ENCODE data around the gene RAB6B. TPM values are rescaled to one million over a fixed set of nuclear protein-coding genes. Genes with fewer than 3 reads are reported as not detected.

Gene RAB6B
- 0.27 TPM for total RNA-seq

DNA sequence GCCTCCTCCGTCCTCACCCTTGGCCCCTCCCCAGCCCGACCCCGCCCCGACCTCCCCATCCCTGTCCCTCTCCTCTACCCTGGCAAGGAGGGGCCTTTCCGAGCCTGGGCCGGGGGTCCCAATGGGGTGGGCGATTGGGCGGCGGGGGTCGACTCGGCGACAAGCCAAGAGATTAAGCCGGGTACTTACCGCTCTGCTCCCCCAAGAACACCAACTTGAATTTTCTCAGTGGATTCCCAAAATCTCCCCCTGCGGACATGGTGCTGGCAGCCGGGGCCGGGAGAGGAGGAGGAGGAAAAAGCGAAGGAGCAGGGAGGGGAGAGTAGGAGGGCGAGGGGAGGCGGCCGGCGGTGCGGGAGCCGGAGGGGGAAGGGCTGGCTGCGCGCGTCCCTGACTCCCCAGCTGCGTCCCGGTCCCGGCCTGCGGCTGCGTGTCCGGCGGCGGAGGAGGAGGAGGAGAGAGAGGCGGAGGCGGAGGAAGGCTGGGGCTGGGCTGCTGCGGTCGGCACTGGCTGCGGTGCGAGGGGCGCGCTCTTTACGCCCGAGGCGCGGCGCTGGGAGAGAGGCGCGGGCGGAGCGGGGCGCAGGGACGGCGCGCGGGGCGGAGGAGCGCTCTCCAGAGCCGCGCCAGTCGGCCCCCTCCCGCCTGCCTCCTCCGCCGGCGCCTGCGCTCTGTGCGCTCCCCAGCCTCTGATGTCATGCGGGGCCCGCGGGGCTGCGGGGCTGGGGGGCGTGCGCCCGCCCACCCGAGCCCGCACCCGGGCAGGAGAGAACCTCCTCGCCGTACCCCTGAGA lies at the start of gene RAB6B:
Gene RAB6B, minus strand, starts transcription at position 675 of the 794 bp plus-strand sequence. Its CDS starts 416 bp downstream, at position 259.
- peak in 2 of 3 donors; percentile 50 to 72 for DNase-seq (ENCODE audit: low read depth in 2 of 3, low spot score in 2 of 3)

DNA sequence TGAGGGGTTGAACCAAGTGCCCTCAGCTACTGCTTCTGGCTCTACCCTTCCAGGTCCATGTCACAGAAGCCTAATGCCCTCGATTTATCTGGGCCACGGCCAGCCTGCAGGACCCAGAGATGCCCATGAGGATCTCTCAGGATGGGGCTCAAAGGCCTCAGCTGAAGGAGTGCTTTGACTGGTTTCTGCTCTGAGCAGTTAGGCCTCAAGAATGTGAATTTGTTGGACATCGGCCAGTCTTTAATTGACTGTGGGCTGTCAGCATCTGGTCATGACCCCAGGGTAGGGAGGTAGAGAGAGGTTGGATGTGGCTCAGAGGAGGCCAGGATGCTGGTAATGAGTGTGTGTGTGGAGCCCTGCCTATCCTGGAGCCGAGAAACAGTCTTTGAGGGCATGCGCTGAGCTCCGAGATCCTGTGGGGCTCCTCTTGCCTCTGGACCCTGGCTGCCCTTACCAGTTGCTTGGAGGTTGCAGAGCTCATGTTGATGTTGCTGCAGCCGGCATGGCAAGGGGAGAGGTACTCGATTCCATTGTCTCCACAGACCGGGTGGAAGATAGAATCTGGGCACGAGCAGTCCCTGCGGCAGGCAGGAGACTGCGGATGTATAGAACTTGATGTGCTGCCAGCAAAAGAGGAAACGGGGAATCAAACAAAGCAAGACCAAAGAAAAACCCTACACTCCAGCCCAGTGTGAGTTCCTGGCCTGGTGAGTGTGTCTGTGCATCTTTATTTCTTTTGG lies 49.1 kb upstream of the RAB6B start:
- DNase-seq (ENCODE audit: low read depth in 2 of 3, low spot score in 2 of 3): peak in 2 of 3 donors; percentile 29 to 61

DNA sequence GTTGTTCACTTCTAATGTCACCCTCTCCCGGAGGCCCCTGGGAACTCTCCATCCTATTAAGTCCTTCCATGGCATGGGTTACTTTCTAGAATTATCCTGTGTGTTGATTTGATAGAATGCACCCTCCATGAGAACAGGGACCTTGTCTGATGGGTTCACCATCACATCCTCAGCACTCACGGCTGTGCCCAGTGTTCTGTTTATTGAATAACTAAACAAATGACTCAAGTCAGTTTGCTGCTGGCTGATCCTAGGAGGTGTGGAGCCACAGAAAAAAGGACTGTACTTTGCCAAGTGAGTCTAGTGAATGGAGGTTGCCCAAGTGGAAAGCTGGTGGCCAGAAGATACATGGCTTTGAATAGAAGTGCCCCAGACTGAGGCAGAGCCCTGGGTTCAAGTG lies 48.5 kb upstream of the RAB6B start:
- DNase-seq (ENCODE audit: low read depth in 2 of 3, low spot score in 2 of 3): no peak

DNA sequence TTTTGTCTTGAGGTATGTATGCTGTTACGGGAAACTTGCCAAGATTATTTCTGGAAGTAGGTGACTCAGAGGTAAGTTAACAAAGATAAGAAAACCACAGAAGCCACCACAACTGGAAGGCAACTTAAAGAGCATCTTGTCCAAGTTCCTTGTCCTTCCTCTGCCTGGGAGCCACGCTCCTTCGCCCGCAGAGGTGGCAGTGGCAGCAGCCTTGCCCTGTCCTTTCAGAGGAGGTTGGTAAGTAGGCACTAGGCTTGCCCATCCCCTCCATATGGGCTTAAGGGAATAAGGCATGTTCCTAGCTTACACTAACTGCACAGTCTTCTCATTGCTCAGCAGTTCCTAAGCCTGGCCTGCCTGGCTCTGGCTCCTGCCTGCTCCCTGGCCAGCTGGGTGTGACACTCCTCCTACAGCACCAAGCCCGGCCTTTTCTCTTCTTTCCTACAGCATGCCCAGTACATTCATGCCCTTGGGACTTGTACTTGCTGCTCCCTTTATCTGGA lies 48.0 kb upstream of the RAB6B start:
- DNase-seq (ENCODE audit: low read depth in 2 of 3, low spot score in 2 of 3): peak in 2 of 3 donors; percentile 85 to 94

DNA sequence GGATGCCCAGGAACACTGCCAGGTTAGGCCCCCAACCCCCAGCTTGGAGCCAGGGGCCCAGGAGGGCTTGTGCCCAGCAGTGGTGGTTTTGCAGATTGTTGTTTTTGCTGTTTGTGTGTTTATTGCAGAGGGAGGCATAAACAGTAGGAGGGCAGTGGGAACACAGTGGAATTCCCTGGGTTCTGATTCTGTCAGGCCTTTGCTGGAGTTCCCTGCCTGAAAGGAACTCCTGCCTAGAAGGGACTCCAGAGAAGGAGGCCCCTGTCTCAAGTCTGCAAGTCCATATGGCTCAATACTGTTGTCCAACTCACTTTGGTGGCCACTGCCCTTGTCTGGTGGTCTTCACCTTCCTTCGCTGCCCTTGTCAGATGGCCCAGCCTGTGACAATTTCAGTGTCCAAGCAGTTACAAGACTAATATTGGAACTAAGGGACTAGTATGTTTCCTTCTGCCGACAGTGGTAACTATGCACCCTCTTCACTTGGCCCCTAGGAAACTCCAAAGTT lies 47.4 kb upstream of the RAB6B start:
- DNase-seq (ENCODE audit: low read depth in 2 of 3, low spot score in 2 of 3): no peak

DNA sequence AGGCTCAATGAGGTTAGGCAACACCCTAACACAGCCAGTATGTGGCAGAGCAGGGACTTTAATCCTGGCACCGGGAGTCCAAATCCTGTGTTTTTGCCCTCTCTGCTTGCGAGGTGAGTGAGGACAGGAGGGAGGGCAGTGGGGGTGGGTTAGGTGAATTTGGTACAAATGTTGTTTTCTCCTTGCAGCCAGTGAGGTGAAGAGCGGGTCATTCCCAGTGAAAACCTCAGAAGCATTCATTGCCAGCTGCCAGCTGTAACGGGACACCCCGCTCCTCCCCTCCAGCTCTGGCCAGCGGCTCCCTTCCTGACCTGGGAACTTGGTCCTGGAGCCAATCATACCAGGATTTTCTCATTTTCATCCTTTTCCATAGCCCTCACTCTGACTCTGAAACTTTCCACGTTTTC lies 45.7 kb upstream of the RAB6B start:
- DNase-seq (ENCODE audit: low read depth in 2 of 3, low spot score in 2 of 3): no peak

DNA sequence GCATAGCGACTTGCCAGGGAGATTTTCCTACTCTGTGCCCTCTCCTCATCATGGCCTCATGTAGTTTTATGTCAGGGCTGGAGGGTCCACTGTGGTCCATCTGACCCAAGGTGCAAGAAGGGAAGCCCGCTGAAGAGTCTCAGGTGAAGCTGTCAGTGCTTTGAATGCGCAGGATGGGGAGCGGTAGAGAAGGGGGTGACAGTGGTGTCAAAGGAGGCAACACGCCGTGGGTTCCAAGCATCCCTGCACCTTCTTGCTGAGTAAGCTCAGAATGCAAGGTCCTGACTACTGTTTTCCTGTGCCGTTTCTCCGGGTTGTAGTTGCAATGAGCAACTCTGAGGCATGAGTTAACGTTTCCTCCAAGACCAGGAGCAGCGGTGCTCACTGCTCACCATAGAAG lies 44.9 kb upstream of the RAB6B start:
- DNase-seq (ENCODE audit: low read depth in 2 of 3, low spot score in 2 of 3): no peak

DNA sequence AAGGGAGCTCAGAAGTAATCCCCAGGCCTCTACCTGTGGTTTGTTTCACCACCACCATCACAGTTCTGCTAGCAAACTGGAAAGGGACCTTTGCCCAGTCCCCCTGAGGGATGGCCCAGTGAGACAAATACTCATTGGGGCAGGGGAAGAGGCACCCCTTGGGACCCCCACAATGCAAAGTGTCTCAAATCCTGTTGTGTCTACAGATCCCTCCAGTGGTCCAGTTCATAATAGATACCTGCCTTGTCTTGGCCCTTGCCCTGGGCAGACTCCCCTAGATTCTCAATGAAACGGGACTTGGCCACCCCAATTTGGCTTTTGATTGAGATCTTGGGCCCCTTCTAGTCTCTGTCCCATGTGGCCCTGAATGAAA lies 43.8 kb upstream of the RAB6B start:
- no peak for DNase-seq (ENCODE audit: low read depth in 2 of 3, low spot score in 2 of 3)

DNA sequence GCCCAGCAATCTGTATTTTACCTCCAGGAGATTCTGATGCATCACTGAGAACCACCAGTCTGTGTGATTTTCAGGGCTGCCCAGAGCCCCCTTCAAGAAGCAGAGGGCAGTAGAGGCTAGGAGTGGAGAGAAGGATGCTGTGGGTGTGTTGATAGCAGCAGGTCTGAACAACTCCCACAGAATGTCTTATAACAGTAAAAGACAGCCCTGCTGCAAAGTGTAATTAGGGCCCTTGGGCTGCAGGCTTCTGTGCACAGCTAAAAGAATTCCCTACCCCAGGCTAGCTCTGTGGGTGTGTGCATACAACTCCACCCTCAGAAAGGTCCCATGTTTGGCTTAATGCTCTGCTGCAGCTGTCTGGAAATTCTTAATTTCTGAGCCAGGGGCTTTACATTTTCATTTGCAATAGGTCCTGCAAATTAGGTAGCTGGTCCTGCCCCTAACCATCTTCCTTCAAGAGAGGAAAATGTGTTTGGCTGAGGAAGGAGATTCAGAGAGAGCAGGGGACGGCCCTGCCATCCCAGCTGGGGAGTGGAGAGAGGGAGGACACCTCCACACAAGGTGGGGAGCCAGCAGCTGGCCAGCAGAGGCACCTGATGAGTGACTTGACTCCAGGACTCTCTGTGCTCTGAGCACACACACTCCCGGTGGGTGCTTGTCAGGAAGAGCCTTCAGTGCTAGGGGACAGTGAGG lies 43.2 kb upstream of the RAB6B start:
- no peak for DNase-seq (ENCODE audit: low read depth in 2 of 3, low spot score in 2 of 3)

DNA sequence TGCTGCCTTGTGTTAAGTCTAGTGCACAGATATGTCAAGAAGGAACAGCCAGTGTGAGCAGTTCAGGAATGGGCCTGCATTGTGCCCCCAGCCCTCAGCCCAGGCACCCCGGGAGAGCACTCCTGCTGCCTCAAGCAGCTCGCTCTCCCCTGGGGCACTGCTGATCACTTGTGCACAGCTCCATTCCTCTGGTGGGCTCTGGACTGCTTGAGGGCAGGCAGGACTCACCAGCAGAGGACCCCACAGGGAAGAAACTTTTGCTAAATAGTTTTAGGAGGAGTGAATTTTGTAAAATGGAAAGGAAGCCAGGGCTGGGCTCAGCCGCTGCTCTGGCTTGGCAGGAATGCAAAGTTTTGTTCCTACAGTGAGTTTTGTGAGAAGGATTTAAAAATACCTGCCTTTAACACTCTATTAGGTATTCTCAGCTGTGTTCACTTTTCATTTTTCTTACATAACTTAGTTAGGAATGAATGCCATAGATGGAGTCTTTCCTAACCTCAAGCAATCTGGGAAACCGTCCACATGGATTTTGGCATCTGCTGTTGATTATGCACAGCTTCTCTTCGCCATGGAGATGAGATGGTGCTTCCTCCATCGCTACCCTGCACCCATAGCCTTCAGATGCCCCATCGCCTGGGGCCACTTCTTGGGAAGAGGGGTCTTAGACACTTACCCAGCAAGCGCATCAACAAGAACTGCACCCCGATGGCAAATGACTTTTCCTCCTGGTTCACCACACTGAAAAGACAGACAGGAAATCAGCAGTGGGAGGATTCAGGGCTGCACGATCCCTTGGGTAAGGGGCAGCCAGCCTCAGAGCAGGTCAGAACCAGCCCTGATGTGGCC lies 42.3 kb upstream of the RAB6B start:
- no peak for DNase-seq (ENCODE audit: low read depth in 2 of 3, low spot score in 2 of 3)

DNA sequence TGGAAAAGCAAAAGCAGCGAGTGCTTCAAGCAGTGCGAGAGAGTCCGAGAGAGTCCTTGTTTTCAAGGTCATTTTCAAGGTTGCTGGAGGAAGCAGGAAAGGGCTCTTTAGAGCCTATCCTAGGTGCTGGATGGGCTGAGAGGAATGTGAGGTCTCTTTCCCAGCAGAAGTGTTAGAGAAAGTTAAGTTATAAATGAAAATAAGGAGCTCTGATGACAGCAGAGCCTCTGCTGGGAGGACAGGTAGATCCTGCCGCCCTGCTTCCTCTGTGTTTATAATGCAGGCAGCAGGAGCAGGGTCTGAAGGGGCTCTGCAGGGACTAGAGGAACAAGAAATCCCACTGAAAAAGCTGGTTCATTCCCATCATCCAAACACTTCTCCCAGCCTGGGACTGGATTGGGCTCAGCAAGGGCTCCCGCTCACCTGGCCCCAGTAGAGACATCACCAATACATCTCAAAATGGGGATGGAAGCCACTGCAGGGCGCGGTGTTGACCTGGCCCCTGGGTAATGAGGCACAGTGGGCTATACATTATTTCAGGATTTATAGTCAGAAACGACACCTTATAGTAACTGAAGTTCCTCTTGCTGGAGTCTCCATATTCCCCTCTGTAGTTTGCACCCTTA lies 41.5 kb upstream of the RAB6B start:
- no peak for DNase-seq (ENCODE audit: low read depth in 2 of 3, low spot score in 2 of 3)

DNA sequence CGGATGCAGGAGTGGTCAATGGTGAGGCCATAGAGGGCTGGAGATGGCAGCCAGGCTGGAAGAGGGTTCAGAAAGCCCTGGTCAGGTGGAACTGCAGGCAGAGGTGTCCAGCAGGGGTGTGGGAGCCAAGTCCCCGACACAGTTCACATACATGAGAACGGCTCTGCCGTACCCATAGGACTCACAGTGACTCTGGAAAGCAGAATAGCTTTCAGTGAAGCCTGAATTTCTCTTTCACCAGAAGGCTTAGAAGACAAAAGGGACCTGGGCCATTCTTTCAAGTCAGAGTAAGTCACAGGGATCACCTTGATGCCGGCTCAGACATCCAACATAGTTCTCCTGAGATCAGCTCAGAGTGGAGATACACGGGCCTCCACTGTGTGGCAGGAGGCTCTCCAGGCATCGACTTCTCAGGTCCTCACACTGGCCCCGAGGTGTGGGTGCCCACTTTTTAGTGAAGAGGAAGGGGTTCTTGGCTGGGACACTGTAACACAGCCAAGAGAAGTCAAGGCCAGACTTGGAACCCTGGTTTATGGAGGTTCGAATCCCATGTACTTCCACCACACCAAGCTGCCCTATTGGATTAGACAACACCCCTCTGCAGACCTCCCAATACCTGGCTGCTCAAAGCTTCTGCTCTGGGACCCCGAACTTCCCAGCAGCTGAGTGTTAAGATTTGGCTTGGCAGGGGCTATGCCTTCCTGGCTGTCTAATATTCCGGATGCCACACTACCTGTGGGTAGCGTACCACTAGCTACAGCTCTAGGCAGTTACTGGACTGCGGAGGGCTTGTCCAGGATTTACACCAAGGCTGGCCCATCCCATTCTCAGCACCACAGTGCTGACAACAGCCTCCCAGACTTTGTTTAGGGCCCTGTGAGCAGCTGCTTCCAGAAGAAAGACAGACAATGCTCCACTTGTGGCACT lies 40.4 kb upstream of the RAB6B start:
- DNase-seq (ENCODE audit: low read depth in 2 of 3, low spot score in 2 of 3): no peak

DNA sequence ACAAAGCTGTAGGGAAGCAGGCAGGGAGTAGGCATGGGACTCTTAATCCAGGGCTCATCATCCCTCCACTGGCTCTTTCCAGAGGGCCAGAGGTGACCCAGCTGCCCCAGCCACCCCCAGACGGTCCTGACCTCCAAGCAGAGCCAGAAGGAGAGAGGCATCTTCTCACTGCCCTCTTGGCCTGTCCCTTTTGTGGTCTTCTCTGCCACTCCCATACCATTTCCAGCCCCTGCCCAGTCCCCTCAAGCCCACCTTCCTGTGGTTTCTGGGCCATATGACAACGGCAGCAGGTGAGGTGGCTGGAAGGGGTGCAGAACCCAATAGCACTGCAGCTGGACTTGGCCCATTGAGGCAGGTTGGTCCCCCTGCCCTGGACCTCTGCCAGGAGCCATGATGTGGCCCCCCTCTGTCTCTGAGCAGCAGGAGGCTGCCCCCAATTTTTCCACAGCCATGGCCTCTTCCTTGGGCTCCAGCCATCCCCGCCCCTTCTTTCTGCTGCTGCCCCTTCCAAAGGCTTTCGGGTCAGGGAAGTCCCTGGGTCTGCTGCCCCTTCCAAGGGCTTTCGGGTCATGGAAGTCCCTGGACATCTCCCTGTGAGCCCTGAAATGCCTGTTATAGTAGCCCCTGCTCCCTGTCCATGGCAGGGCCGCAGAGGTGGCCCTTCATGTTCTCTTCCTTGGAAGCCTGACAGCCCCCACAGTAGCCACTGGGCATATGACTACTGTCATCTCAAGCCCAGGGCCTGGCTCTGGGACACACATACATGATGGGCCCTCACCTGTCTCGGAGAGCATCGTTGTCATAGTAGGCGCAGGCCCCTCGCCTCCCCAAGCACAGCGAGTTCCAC lies 39.5 kb upstream of the RAB6B start:
- no peak for DNase-seq (ENCODE audit: low read depth in 2 of 3, low spot score in 2 of 3)

DNA sequence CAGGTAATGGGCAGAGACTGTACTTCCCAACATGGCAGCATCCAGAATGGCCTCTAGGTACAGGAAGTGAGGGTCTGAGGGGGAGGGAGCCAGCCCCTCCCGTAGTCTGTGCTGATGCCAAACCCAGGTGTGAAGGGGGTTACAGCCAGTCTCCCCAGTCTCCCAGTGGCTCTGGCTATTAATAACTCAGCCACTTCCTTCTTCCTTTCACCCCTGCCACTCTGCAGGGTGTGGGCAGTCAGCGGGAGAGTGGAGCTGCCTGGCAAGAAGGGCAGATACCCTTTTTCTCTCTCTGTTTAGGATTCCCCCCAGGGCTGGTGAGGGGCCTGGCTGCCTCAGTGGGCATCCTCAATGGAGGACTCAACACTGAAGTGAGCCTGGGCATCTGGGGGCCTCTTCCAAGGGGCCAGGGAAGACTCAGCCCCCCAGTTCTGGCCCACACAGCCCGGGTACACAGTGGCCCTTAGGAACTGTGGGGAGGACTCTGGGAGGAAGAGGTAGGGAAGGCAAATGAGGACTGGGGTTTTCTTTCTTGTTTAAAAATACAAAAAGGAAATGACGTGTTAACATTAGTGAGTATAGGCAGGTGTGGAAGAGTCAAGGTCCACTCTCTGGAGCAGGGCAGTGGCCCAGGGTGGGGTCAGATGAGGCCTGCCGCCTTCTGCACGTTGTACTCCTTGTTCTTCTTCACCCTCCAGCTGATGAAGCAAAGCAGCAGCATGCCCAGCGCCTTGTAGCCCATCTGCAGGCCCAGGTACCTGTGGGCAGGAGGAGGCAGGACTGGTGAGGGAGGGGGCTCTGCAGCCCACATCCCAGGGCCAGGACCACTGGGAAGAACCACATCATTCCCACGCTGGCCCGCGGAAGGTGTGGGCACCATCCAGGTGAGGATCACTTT lies 38.6 kb upstream of the RAB6B start:
- no peak for DNase-seq (ENCODE audit: low read depth in 2 of 3, low spot score in 2 of 3)

DNA sequence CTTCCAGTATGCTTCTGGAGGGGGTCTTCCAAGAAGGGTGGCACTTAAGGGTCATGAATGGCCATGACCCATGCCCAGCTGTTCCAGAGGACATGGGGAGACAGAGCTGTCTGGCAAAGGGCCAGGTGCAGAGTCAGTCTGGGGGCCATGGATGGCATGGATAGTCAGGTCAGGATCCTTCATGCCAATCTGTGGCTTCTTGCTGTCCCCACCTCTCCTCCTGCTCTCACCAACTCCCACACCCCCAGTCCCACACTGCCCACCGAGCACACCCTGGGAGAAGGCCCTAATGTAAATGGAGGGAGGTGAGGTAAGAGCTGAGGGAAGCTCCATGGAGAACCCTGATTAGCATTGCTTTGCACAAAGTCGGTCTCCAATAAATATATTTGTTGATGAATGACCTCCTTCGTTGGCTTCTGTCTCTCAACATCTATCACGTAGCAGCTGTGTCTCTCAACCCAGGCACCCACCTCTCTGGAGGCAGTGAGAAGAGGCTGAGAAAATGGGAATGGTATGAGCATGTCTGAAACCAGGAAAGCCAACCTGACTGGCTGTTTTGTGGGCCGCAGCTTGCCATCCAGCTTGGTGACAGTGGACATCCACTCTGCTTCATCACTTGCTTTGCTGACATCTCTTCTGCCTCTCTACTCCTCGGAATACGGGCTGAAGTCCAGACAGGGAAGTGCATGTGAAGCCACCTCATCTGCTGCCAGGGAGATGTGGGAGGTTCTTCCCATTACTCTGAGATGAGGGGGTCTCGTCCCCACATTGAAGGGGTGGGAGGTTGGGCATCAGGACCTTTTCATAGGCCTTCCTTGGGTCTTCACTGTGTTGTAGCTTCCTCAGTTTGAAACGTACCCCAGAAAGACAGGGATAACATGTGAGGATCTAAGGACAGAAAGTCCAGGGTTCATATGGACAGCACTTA lies 37.7 kb upstream of the RAB6B start:
- no peak for DNase-seq (ENCODE audit: low read depth in 2 of 3, low spot score in 2 of 3)

DNA sequence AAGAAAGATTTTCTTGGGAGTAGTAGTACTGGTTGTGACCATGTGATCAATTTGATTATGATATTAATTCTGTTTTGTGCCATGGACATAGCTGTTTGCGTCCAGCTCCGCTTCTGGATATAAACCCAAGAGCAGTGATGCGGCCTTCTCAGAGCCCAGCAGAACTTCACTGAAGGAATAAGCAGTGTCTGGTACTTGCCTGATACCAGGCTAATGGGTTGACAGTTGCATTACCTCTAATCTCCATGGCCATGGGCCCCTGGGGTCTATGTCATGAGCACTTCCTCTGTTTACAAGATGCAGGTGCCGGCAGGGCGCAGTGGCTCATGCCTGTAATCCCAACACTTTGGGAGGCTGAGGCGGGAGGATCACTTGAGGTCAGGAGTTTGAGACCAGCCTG lies 36.3 kb upstream of the RAB6B start:
- no peak for DNase-seq (ENCODE audit: low read depth in 2 of 3, low spot score in 2 of 3)

All from hematopoietic multipotent progenitor cell (in vitro differentiated cells).